ENCODE data around the gene F7. TPM values are rescaled to one million over a fixed set of nuclear protein-coding genes. Genes with fewer than 3 reads are reported as not detected.

F7 gene
- total and polyA plus RNA-seq, 2 of the 4 experiments (the other 2 are of a cell fraction): under 0.01 to 0.07 TPM

DNA sequence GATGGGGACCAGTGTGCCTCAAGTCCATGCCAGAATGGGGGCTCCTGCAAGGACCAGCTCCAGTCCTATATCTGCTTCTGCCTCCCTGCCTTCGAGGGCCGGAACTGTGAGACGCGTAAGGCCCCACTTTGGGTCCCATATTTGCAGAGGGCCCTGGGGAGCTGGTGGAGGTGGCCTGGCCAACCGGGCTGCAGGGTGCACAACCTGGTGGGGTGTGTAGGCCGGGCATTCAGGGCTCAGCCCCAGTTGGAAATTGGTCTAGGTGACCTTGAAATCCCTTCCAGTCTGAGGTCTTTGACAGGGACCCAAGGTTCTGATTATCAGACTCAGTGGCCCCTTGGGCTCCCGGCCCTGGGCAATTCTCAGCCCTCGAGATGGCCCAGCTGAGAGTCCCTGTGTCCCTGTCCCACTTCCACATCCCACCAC, 8.3 kb downstream of the F7 start:
- no peak overlapping the region for H3K56ac ChIP-seq (ENCODE audit: extremely low read depth, insufficient read depth, low read length)
- no peak overlapping the region for H2BK20ac ChIP-seq (ENCODE audit: low read depth, low read length)
- peaks cover 8% of the 10 kb centered on the region; the same call in 1 of the 2 replicates for H3K9me3 ChIP-seq (ENCODE audit: control insufficient read depth, insufficient read depth, low read length)
- H3K4ac ChIP-seq (ENCODE audit: low read depth, low read length): no peak overlapping the region
- no peaks in the 10 kb centered on the region for H3K79me1 ChIP-seq (ENCODE audit: low read depth in 1 of 2, low read length in 2 of 2)
- POLR2A ChIA-PET (ENCODE audit: unreplicated experiment): no interaction called here
- in situ Hi-C loops (cut with MboI; ENCODE audit: low sequenced_read_pairs): no loop called here
- intact Hi-C loops (cut with micrococcal nuclease): no loop called here
- no peak overlapping the region for H3K4me3 ChIP-seq (ENCODE audit: insufficient read depth, low read depth, low read length)
- H3K27ac ChIP-seq (ENCODE audit: insufficient read depth, low read length): no peak overlapping the region
- H3K4me2 ChIP-seq (ENCODE audit: low read depth, low read length): no peak overlapping the region
- H3K23ac ChIP-seq (ENCODE audit: low read depth, low read length): no peak overlapping the region
- no peak overlapping the region for H2AK5ac ChIP-seq (ENCODE audit: low read depth, low read length)
- H3K36me3 ChIP-seq (ENCODE audit: control insufficient read depth, insufficient read depth, low read length): no peaks in the 10 kb centered on the region
- no peak overlapping the region for H2AFZ ChIP-seq (replicated peaks; ENCODE audit: low read length, poor library complexity)
- no peak overlapping the region for H3K18ac ChIP-seq (ENCODE audit: low read depth, low read length)
- H2BK15ac ChIP-seq (ENCODE audit: low read depth, low read length): no peak overlapping the region
- BruUV-seq (replicated peaks): no TSS peak
- no peak overlapping the region for H4K91ac ChIP-seq (ENCODE audit: insufficient read depth, low read depth, low read length)
- TF ChIP-seq POLR2A (IDR thresholded peaks at IDR 0.05; ENCODE audit: low read depth, low read length): no peak
- TF ChIP-seq CHD1 (IDR thresholded peaks at IDR 0.05; ENCODE audit: low read depth, low read length): no peak
- no peak for TF ChIP-seq RFX5 (IDR thresholded peaks at IDR 0.05; ENCODE audit: low read depth, low read length)
- TF ChIP-seq MAZ (IDR thresholded peaks at IDR 0.05; ENCODE audit: borderline replicate concordance, low read depth, low read length): no peak
- H3K9me1 ChIP-seq (ENCODE audit: insufficient read depth, low read length): no peaks in the 10 kb centered on the region
- H4K20me1 ChIP-seq (ENCODE audit: insufficient read depth, low read length): no peaks in the 10 kb centered on the region
- WGBS, 2 experiments (ENCODE audit: extremely low coverage in 2 of 2, insufficient read length in 1 of 2): no CpG with 5 or more reads among the region's 8 CpGs
- peak overlapping the region; percentile 28 for H2AK9ac ChIP-seq (replicated peaks; ENCODE audit: low read depth, low read length, poor library complexity)
- H3K4me1 ChIP-seq (ENCODE audit: control insufficient read depth, insufficient read depth, low read length): peaks cover 5% of the 10 kb centered on the region; the same call in 1 of the 2 replicates
- DNase-seq (no peak), ATAC-seq (ENCODE audit: low read depth) (no peak)
- dilution Hi-C loops (cut with HindIII; ENCODE audit: low sequenced_read_pairs, unreplicated experiment): no loop called here
- no peak overlapping the region for H2BK120ac ChIP-seq (ENCODE audit: low read depth, low read length)
- CTCF ChIA-PET: no interaction called here
- no peak overlapping the region for H2BK5ac ChIP-seq (ENCODE audit: low read depth, low read length, poor library complexity, severe bottlenecking)
- H3K27me3 ChIP-seq (ENCODE audit: control insufficient read depth, insufficient read depth, low read length): peaks cover 32% of the 10 kb centered on the region
- no peak overlapping the region for H3K14ac ChIP-seq (replicated peaks; ENCODE audit: low read depth, low read length)
- no peak overlapping the region for H4K5ac ChIP-seq (ENCODE audit: low read depth, low read length)
- H3K9ac ChIP-seq (ENCODE audit: low read depth, low read length): no peak overlapping the region
- H4K8ac ChIP-seq (ENCODE audit: low read depth in 2 of 2, low read length in 2 of 2): no peak overlapping the region
